GM12875 (cell line): Measurements from ENCODE around the gene ZNF479.
"Not testable (repeated sequence)": the region's sequence is repeated elsewhere in the genome, so short reads cannot be mapped to it uniquely, and the experiment has no call there.

Experiments
- H3K4me3 ChIP-seq: one replicate; pipeline ENCODE4 v1.5.1; 2011; ENCODE audit warnings: low read depth, low read length, control low read depth
- TF ChIP-seq, protein P1 (sequence below): IDR thresholded peaks from 2 replicates; pipeline ENCODE4 v1.5.1; 2011; ENCODE audit warnings: low read depth, mild to moderate bottlenecking, control low read depth, inconsistent platforms, low read length, moderate library complexity, borderline replicate concordance; ENCODE audit not compliant: insufficient read depth

Gene ZNF479

DNA sequence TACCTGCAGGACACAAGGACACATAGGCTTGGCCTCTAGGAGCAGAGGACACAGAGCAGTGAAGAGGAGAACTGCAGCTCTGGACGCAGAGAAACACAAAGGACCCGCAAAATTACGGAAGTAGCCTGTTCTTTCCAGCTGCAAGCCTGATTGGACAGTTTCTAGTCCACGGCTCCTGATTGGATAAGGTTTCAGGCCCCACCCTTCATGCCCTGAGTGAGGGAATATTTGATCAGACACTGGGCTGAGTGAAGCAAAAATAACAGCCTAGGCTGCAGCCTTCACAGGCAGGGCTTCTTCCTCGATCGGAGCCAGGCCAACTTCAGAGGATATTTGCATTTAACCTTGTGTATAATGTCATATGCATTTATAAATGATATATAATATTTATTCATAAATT, at the start of gene ZNF479:
ZNF479 (minus strand) TSS at position 101 of the 400 bp plus-strand sequence. CDS start 112 bp downstream, outside the sequence.
- not testable (repeated sequence) for H3K4me3 ChIP-seq

DNA sequence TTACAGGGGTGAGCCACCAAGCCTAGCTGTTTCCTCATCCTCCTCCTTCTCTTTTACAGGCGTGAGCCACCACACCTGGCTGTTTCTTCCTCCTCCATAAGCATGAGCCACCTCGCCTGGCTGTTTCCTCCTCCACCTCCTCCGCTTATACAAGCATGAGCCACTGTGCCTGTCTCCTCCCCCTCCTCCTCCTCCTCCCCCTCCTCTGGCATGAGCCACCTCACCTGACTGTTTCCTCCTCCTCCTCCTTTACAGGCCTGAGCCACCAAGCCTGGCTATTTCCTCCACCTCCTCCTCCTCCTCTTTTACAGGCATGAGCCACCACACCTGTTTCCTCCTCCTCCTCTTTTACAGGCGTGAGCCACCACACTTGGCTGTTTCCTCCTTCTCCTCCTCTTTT, 49.8 kb upstream of the ZNF479 start:
- TF ChIP-seq, protein P1, sequence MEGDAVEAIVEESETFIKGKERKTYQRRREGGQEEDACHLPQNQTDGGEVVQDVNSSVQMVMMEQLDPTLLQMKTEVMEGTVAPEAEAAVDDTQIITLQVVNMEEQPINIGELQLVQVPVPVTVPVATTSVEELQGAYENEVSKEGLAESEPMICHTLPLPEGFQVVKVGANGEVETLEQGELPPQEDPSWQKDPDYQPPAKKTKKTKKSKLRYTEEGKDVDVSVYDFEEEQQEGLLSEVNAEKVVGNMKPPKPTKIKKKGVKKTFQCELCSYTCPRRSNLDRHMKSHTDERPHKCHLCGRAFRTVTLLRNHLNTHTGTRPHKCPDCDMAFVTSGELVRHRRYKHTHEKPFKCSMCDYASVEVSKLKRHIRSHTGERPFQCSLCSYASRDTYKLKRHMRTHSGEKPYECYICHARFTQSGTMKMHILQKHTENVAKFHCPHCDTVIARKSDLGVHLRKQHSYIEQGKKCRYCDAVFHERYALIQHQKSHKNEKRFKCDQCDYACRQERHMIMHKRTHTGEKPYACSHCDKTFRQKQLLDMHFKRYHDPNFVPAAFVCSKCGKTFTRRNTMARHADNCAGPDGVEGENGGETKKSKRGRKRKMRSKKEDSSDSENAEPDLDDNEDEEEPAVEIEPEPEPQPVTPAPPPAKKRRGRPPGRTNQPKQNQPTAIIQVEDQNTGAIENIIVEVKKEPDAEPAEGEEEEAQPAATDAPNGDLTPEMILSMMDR: no peak
- no peak overlapping the region for H3K4me3 ChIP-seq

DNA sequence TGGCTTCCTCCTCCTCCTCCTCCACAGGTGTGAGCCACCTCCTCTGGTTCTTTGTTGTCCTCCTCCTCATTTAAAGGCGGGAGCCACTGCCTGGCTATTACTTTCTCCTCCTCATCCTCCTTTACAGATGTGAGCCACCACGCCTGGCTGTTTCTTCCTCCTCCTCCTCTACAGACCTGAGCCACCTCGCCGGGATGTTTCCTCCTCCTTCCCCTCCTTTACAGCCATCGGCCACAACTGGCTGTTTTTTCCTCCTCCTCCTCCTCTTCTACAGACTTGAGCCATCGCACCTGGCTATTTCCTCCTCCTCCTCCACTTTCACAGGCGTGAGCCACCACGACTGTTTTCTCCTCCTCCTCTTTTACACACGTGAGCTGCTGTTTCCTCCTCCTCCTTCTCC, 49.0 kb upstream of the ZNF479 start:
- TF ChIP-seq, protein P1: no peak
- no peak overlapping the region for H3K4me3 ChIP-seq

DNA sequence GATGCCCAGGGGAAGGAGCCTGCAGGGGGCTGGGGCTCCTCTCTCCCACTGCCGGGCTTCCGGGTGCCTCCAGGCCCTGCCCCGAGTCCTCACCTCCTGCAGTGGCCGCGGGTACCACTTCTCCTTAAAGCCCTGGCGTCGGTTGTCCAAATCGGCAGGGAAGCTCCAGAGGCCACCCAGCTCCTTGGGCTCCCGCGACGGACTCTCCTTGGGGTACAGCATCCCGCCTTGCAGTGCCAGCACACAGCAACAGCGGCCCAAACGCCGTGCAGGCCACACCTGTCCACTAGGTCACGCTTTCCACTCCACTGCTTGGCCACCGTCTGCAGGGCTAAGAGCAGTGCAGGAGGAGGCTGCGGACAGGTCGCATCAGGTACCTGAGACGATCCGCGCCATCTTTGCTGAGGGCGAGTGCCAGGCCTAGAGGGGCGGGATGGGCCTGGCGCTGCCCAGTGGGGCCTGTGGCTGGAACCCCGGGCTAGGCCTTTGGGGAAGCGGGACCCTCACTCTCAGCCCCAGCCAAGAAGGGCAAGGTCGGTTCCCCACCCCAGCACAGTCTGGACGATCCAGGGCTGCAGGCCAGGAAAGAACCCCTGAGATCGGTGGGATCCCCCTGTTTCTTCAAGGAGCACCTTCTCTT, 47.7 kb upstream of the ZNF479 start:
- TF ChIP-seq, protein P1: no peak
- H3K4me3 ChIP-seq: no peak overlapping the region

DNA sequence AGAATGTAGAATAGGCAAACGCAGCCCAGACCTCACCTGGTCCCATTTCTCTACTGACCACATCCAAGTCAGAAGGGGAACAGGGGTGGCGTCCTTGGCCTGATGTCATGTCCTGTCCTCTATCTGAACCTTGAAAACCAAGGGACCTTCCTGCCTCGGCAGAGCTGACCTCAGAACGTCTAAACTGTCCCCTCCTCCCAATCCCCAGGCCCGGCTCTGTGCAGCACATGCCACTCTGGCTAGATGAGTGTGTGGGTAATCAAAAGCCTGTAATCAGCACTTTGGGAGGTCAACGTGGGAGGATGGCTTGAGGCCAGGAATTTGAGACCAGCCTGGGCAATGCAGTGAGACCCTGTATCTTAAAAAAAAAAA, 46.5 kb upstream of the ZNF479 start:
- H3K4me3 ChIP-seq: no peak overlapping the region
- TF ChIP-seq, protein P1: no peak

DNA sequence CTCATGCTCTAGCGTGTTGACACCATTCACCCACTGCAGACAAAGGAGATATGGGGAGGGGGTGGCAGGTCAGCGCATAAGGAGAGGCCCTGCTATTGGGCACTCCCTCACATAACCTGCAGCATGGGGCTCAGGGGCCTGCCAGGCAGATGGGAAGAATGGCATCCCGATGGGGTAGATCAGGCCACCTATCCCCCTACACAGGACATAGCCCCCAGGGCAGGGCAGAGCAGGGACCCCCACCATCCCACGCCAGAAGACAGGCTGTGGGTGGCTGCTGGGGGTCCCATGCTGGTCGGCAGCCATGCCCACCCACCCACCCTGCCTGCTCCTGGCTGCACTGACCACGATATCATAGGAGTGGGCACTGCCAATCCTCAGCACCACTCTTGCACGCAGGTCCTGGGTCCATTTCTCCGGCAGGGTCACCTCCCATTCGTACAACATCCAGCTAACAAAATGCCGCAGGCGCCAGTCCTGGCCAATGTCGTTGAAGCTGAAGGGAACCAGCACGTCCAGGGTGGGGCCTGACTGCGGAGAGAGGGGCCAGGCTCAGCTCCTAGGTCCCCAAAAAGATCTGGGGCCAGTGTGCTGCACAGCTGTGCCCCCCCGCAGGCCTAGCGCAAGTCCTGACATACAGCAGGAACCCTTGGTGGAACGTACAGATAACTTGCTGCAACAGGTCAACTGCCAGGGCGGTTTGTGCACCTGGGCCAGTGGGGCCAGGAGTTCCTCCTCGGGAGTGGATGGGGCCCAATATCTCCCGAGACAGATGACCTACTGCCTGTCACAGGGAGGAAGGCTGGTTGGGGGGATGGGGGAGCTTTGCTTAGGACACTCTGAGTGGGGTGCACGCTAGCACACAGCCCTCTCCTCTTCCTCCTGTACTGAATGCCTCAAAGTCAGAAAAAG, 45.9 kb upstream of the ZNF479 start:
- TF ChIP-seq, protein P1: no peak
- no peak overlapping the region for H3K4me3 ChIP-seq

DNA sequence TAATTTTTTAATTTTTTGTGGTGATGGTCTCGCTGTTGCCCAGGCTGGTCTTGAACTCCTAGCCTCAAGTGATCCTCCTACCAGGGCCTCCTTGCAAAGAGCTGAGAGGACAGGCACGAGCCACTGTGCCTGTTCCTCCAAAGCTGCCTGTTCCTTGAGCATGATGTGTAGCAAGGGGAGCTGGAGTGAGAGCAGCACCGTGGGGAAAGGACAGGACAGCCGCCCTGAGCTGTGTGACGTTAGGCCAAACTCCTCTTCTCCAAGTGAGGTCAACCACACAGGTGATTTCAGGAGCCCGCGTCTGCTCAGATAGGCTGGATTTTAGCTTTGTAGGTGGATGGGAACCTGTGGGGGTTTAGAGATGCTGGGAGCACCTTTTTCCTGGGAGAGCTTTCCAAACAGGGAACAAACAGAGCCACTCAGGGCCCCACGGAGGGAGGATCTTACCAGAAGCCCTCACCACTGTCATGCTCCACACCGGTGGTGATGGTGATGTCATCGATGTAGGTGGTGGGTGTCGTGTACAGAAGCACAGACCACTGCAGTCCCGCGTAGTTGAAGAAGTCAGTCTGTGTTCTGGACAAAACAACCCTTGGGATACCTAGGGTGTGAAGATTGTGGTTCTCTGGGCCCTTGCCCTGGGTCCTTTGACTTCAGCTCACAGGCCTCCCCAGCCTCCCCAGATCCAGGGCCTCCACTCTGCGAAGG, 44.8 kb upstream of the ZNF479 start:
- no peak overlapping the region for H3K4me3 ChIP-seq
- TF ChIP-seq, protein P1: no peak
